ENCODE results near the gene C1QTNF6. TPM values are rescaled to one million over a fixed set of nuclear protein-coding genes. Genes with fewer than 3 reads are reported as not detected.

C1QTNF6 gene
- total RNA-seq, 1 experiment from 2014 or later, result 0.08 TPM

DNA sequence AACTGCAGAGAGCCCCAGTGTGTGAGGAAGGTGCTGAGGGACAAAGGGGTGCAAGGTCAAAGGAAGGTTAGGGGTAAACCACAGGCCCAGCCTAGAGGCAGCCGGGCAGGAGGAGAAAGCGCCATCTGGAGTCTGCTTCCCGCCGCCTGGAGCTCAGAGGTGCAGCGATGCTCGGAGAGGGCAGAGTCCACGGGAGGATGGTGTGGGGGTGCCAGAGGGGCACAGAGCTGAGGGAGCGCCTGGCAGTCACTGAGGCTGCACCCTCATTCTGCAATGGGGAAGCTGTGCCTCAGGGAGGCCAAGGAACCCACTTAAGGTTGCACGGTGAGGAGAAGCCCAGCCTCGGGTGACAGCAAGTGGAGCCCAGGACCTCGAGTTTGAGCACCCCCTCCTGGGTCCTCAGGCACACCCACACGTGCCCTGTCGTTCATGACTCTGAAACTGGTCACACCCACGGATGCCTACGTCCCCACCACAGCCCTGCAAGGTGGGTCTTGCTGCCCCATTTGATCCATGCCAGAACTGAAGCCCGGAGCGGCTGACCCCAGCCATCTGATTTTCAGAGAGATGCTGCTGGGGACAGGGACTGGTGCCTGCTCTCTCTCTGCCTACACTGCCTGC is 39.9 kb downstream of the C1QTNF6 start:
- Histone ChIP-seq H3K4me3 (no peak overlapping the region), H3K9me3 (replicated peaks) (no peaks in the 10 kb centered on the region), H3K36me3 (no peaks in the 10 kb centered on the region), H3K27me3 (peaks cover 5% of the 10 kb centered on the region), H3K27ac (no peak overlapping the region), H3K4me1 (no peaks in the 10 kb centered on the region)
- no peak for DNase-seq

- H3K4me3 ChIP-seq, result no peak overlapping the region
- no peaks in the 10 kb centered on the region for H3K36me3 ChIP-seq
- no peaks in the 10 kb centered on the region for H3K4me1 ChIP-seq
- no peaks in the 10 kb centered on the region for H3K9me3 ChIP-seq (replicated peaks)
- H3K27me3 ChIP-seq, result peaks cover 5% of the 10 kb centered on the region
- DNase-seq, result no peak
- no peak overlapping the region for H3K27ac ChIP-seq
These were observed 40.7 kb downstream of the C1QTNF6 start for GRCh38 chr22:37147186-37147990.

DNA sequence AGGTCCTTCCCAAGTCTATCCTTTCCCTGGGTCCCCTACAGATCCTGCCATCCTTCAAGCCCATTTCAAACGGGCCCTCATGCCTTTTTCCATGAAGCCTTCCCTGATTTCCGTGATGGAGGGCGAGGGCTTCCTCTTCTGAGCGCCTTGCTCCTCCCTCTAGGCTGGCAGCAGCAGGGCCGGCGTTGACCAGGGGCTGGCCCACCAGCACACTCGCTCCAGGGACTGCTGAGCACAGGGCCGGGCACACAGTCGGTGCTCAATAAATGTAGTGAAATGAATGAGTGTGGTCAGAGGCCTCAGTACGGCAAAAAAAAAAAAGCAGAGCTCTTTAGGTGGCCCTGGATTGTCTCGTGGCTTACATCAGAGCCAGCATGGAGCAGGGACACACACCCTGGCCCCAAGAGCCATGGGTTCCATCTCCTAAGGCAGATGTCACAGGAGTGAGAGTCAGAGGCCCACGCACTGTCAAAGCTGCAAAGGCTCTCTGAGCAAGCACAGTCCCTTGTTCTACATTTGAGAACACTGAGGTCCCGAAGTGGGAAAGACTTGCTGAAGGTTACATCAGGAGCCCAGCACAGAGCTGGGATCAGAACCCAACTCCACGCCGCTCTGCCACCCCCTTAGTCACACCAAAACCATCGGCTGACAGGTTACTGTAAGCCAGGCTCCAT is 41.4 kb downstream of the C1QTNF6 start:
- DNase-seq, result no peak
- H3K4me1 ChIP-seq, result no peaks in the 10 kb centered on the region
- no peaks in the 10 kb centered on the region for H3K9me3 ChIP-seq (replicated peaks)
- H3K4me3 ChIP-seq, result no peak overlapping the region
- no peaks in the 10 kb centered on the region for H3K36me3 ChIP-seq
- H3K27ac ChIP-seq, result no peak overlapping the region
- peaks cover 5% of the 10 kb centered on the region for H3K27me3 ChIP-seq

DNA sequence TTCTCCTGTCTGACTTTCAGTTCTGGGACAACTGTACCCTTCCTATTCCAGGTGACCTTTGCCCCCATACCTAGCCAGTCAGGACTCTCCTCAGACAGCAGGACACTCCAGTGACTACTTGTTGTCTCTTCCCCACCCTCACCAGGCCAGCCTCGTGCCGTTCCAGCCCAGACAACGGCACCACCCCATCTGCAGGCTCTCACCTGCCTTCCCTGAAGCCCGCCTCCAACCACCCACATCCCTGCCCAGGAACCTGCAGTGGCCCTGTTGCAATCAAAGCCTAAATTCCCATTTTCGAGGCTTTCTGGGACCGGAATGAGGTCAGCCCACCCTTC is 42.0 kb downstream of the C1QTNF6 start:
- Histone ChIP-seq H3K27ac (no peak overlapping the region), H3K9me3 (replicated peaks) (no peaks in the 10 kb centered on the region), H3K36me3 (no peaks in the 10 kb centered on the region), H3K27me3 (peaks cover 5% of the 10 kb centered on the region), H3K4me1 (no peaks in the 10 kb centered on the region), H3K4me3 (no peak overlapping the region)
- DNase-seq, result no peak

DNA sequence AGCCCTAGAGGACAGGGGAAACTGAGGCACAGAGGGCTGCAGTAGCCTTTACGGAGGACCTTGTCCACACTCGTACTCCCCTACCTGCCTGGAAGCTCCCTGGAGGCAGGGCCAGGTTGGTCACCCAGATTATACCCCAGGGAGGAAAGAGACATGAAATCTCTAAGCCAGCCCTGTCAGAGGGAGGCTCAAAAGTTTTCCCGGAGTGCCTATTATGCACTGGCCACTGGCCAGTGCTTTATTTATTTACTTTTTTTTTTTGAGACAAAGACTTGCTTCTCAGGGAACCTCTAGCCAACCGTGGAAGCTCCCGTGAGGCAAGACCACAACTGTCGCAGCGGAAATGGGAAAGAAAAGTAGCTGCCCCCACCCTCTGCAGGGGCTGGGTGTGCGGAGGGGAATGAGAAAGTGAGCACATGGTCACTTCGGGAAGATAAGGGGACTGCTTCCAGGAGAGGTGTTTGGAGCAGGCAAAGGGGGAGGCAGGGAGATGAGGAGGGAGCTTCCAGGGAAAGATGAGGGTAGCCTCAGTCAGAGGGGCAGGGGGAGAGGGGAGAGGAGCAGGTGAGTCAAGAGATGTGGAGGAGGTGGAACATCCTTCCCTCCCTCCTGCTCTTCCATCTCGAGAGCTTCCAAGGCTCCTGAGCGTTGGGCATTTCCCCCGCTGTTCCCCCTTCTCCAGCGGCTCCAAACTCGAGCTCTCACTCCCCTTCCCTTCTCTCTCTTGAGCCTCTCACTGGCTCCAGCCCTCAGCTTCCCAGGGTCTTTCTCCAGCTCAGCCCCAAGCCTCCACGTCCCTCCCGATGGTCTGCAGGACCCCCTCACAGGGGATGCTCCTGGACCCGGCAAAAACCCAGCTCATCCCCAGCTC is 42.6 kb downstream of the C1QTNF6 start:
- DNase-seq, result peak in 1 of 2 experiments; percentile 13
- no peak overlapping the region for H3K4me3 ChIP-seq
- H3K36me3 ChIP-seq, result no peaks in the 10 kb centered on the region
- H3K27me3 ChIP-seq, result peaks cover 5% of the 10 kb centered on the region
- H3K27ac ChIP-seq, result no peak overlapping the region
- no peaks in the 10 kb centered on the region for H3K4me1 ChIP-seq
- no peaks in the 10 kb centered on the region for H3K9me3 ChIP-seq (replicated peaks)

GRCh38 chr22:37144180-37144554 is 43.9 kb downstream of the C1QTNF6 start:
- peaks cover 5% of the 10 kb centered on the region for H3K27me3 ChIP-seq
- H3K9me3 ChIP-seq (replicated peaks), result no peaks in the 10 kb centered on the region
- no peaks in the 10 kb centered on the region for H3K4me1 ChIP-seq
- no peak for DNase-seq
- H3K4me3 ChIP-seq, result no peak overlapping the region
- H3K36me3 ChIP-seq, result no peaks in the 10 kb centered on the region
- H3K27ac ChIP-seq, result no peak overlapping the region

GRCh38 chr22:37141971-37142370 is 46.1 kb downstream of the C1QTNF6 start:
- peaks cover 5% of the 10 kb centered on the region for H3K27me3 ChIP-seq

GRCh38 chr22:37141476-37141875 is 46.6 kb downstream of the C1QTNF6 start:
- H3K36me3 ChIP-seq, result no peaks in the 10 kb centered on the region
- no peak for DNase-seq
- no peaks in the 10 kb centered on the region for H3K4me1 ChIP-seq
- H3K27ac ChIP-seq, result no peak overlapping the region
- H3K9me3 ChIP-seq (replicated peaks), result no peaks in the 10 kb centered on the region
- H3K4me3 ChIP-seq, result no peak overlapping the region
- H3K27me3 ChIP-seq, result peaks cover 5% of the 10 kb centered on the region

More at GRCh38 chr22:37141971-37142370, 46.1 kb downstream of the C1QTNF6 start:
- no peak overlapping the region for H3K27ac ChIP-seq
- H3K4me3 ChIP-seq, result no peak overlapping the region
- no peaks in the 10 kb centered on the region for H3K4me1 ChIP-seq
- H3K9me3 ChIP-seq (replicated peaks), result no peaks in the 10 kb centered on the region
- H3K36me3 ChIP-seq, result no peaks in the 10 kb centered on the region
- peak; percentile 19 to 29 for DNase-seq

DNA sequence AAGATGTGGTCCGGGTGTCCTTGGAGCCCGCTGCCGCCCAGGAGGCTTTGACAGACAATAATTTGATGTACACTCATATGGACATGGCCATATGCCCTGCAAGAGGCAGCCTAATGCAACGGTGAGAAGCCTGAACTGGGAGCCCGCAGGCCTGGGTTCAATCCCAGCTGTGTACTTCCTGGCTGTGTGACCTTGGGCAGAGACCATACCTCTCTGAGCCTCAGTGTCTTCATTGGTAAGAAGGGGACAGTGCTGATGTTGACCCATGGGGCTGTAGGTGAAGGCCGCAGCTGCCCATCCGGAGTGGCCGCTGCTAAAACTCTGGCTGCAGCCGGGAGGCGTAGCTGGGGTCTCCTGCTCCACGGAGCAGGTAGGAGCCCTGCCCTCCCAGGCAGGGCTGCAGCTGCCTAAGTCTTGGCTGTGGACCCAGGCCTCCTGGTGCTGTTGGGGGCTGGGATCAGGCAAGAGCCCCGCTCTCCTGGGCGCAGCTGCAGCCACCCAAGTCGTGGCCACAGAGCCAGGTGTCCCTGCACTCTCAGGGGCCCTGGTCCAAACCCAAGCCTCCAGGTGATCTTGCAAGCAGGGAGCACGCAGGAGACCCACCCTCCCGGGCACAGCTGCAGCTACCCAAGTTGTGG is 47.2 kb downstream of the C1QTNF6 start:
- Histone ChIP-seq H3K9me3 (replicated peaks) (no peaks in the 10 kb centered on the region), H3K4me3 (no peak overlapping the region), H3K36me3 (no peaks in the 10 kb centered on the region), H3K27ac (no peak overlapping the region), H3K27me3 (peaks cover 5% of the 10 kb centered on the region; the same call in 1 of the 2 replicates), H3K4me1 (no peaks in the 10 kb centered on the region)
- DNase-seq, result no peak

GRCh38 chr22:37139762-37140161 is 48.3 kb downstream of the C1QTNF6 start:
- Histone ChIP-seq H3K27me3 (peaks cover 3% of the 10 kb centered on the region; the same call in 1 of the 2 replicates), H3K9me3 (replicated peaks) (no peaks in the 10 kb centered on the region), H3K27ac (no peak overlapping the region), H3K4me1 (no peaks in the 10 kb centered on the region), H3K4me3 (no peak overlapping the region), H3K36me3 (no peaks in the 10 kb centered on the region)
- DNase-seq, result no peak

GRCh38 chr22:37138849-37139561 is 49.0 kb downstream of the C1QTNF6 start:
- Histone ChIP-seq H3K27me3 (no peaks in the 10 kb centered on the region), H3K36me3 (no peaks in the 10 kb centered on the region), H3K9me3 (replicated peaks) (no peaks in the 10 kb centered on the region), H3K27ac (no peak overlapping the region), H3K4me1 (no peaks in the 10 kb centered on the region), H3K4me3 (no peak overlapping the region)
- no peak for DNase-seq

DNA sequence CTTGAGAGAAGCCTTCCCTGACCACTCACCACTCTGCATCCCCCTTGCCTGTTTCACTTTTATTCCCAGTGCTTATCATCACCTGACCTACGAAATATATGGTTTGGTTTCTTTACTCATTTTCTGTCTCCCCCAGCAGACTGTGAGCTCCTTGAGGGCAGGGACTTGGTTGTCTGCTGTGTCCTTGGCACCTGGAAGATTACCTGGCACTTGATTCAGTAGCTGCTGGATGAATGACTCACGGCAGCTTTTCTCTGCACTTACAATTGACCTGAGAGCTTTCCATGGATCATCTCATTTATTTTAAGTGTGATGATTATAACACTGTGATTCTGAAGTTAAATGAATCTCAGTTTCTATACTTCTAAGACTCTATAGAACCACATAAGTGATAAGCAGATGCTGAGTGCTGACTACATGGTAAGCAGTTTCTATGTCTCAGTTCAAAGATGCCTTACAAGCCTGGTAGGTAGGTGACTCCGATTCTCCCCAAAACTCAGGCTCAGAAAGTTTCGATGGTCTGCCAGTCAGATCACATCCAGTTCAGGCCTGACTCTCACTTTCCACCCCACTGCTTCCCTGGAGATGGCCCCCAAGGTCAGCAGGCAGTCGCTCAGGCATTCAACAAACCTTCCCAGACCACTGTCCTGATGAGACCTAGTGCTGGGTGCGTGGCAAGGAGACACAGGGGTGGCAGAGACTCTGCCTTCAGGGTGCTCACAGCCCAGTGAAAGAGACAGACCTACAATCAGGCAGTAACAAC is 50.0 kb downstream of the C1QTNF6 start:
- no peaks in the 10 kb centered on the region for H3K4me1 ChIP-seq
- H3K4me3 ChIP-seq, result no peak overlapping the region
- no peaks in the 10 kb centered on the region for H3K9me3 ChIP-seq (replicated peaks)
- no peaks in the 10 kb centered on the region for H3K27me3 ChIP-seq
- DNase-seq, result no peak
- no peaks in the 10 kb centered on the region for H3K36me3 ChIP-seq
- H3K27ac ChIP-seq, result no peak overlapping the region

- H3K4me3 ChIP-seq, result no peak overlapping the region
- no peak overlapping the region for H3K27ac ChIP-seq
- H3K4me1 ChIP-seq, result no peaks in the 10 kb centered on the region
- no peaks in the 10 kb centered on the region for H3K27me3 ChIP-seq
- no peak for DNase-seq
- H3K36me3 ChIP-seq, result no peaks in the 10 kb centered on the region
- H3K9me3 ChIP-seq (replicated peaks), result no peaks in the 10 kb centered on the region
These were observed 50.9 kb downstream of the C1QTNF6 start for GRCh38 chr22:37137131-37137530.

Measured in SJCRH30 (cell line).